Measurements from ENCODE around the gene PP2D1.
"Not testable (repeated sequence)": the region's sequence is repeated elsewhere in the genome, so short reads cannot be mapped to it uniquely, and the experiment has no call there.

GRCh38 chr3:19957354-19957753 is 54.7 kb downstream of the PP2D1 start:
- TF ChIP-seq POLR2A, CTCF (IDR thresholded peaks at IDR 0.05): not testable (repeated sequence)

All from testis (tissue), 2 donors.